ENCODE measurements around the gene AHI1.

- no peak for TF ChIP-seq CTCF (IDR thresholded peaks at IDR 0.05; ENCODE audit: borderline replicate concordance, extremely low read depth, low read length, poor library complexity, severe bottlenecking)
- TF ChIP-seq EZH2 (IDR thresholded peaks at IDR 0.05; ENCODE audit: borderline replicate concordance, low read depth, low read length, severe bottlenecking): no peak
Observed at GRCh38 chr6:135319819-135320218, 177.7 kb downstream of the AHI1 start.
